Heart right ventricle (tissue), 16 donors: ENCODE data around the gene VARS2. TPM values are rescaled to one million over a fixed set of nuclear protein-coding genes. Genes with fewer than 3 reads are reported as not detected.
A peak's percentile ranks its signal among the peaks of the same experiment; 100 is the strongest.
"Not testable (repeated sequence)": the region's sequence is repeated elsewhere in the genome, so short reads cannot be mapped to it uniquely, and the experiment has no call there.

Experiments
- ATAC-seq, 8 donors: fragments of 200-7000 bp; cut with Tn5 transposase; one replicate each; pipeline ENCODE4 v1.9.1; 2020; ENCODE audit warnings: mild to moderate bottlenecking in 8 of 8, moderate library complexity in 8 of 8, moderate number of reproducible peaks in 1 of 8
- DNase-seq, 2 donors: peaks; one replicate each; pipeline ENCODE4 v3.0.0-alpha.2; 2020
- H3K27ac ChIP-seq, 10 donors: fragments of 200-600 bp; sonication (generic) in 2 of 10; one replicate each; pipeline versions ENCODE4 v1.5.0 to v1.8.0; 2020 to 2022; ENCODE audit warnings: mild to moderate bottlenecking in 3 of 10
- H3K27me3 ChIP-seq, 7 donors: fragments of 200-600 bp; one replicate each; pipeline ENCODE4 v1.8.0; 2021 to 2022; ENCODE audit warnings: mild to moderate bottlenecking in 2 of 7
- H3K36me3 ChIP-seq, 9 donors: fragments of 200-600 bp; sonication (generic) in 1 of 9; one replicate each; pipeline versions ENCODE4 v1.5.0 to v1.8.0; 2020 to 2022; ENCODE audit warnings: mild to moderate bottlenecking in 2 of 9
- H3K4me1 ChIP-seq, 9 donors: fragments of 200-600 bp; sonication (generic) in 1 of 9; one replicate each; pipeline versions ENCODE4 v1.5.0 to v1.8.0; 2020 to 2022; ENCODE audit warnings: mild to moderate bottlenecking in 4 of 9
- H3K4me3 ChIP-seq, 10 donors: fragments of 200-600 bp; sonication (generic) in 2 of 10; one replicate each; pipeline versions ENCODE4 v1.5.0 to v1.8.0; 2020 to 2022; ENCODE audit warnings: mild to moderate bottlenecking in 7 of 10, moderate library complexity in 2 of 10
- H3K9me3 ChIP-seq, 11 donors: fragments of 200-600 bp in 10 of 11; sonication (generic) in 2 of 11; one replicate each; pipeline versions ENCODE4 v1.5.0 to v1.8.0; 2013 to 2022; ENCODE audit warnings: mild to moderate bottlenecking in 2 of 11, control low read depth in 1 of 11, moderate library complexity in 1 of 11
- WGBS, 2 donors: extraction: QIAGEN DNeasy Blood & Tissue Kit; methylation state at CpG; one replicate each; pipeline ENCODE4 v1.1.7; 2013; ENCODE audit warnings: inconsistent platforms in 1 of 2; 5-methylcytosine and 5-hydroxymethylcytosine counted together
- intact Hi-C, 10 donors: fragments of 100-400 bp; cut with DNase I; formaldehyde crosslinking; loops; one replicate each; pipeline versions ENCODE4 v1.11.1 to v1.14.2; 2022
- polyA plus RNA-seq, 2 donors: library from polyadenylated mRNA; stranded (reverse); fragments of 200-250 nt; gene quantifications; one replicate each; pipeline ENCODE4 v1.2.3, GENCODE V29; 2013
- total RNA-seq, 10 donors: library from RNA; stranded (reverse); fragmentation: NEBNext Ultra II Directional in 3 of 10; extraction: Animal tissue kit (Norgen Biotek cat#: 25700) in 3 of 10; gene quantifications; one replicate each; pipeline versions ENCODE4 v1.2.1 to v1.2.4, GENCODE V29; 2021 to 2023
- TF ChIP-seq, protein P1 (sequence below), 9 donors: fragments of 200-600 bp; sonication (generic) in 2 of 9; IDR thresholded peaks; one replicate each; pipeline versions ENCODE4 v1.5.0 to v1.8.0; 2021 to 2022; ENCODE audit warnings: antibody characterized with exemption in 9 of 9, mild to moderate bottlenecking in 5 of 9, moderate library complexity in 1 of 9
- donor health status: Arrhythmogenic right ventricular cardiomyopathy.
- donor health status: ischemic (EF 13 %, LVEDD 7.1; RV severe dilation, severe dysfunction).
- donor health status: healthy with polysubstance abuse.
- donor health status: DM: no; HTN: yes; CAD: no.
- donor health status: DM: no; HTN: no; CAD: no.
- donor health status: ischemic (EF 25% LVEDD 6.9; RV normal size, moderate dysfunction).
- donor health status: ischemic (EF 25% LVEDD 5.7; RV mildly dilated, moderate dysfunction).
- donor health status: healthy.
- donor health status: DM: yes; HTN: yes; CAD: no.
- donor health status: Ischemic cardiomyopathy.
- donor health status: ischemic (EF 35%, LVEDD 5.7; RV mildly dilated, moderate dysfunction).
- donor health status: nonischemic (EF 11% LVEDD 7.7; RV severe dilation, severe dysfunction).
- donor health status: DM: yes; HTN: yes; CAD: no.
- donor health status: PGD.
- donor health status: ischemic (EF 29% LVEDD 5.4; RV normal size, mild dysfunction).
- donor health status: nonischemic (EF 23%, LVEDD 6.1; RV moderate dilation, normal function).

Gene VARS2
- total and polyA plus RNA-seq, 12 donors, result 9.3 to 28.4 (median 22.5) TPM

DNA sequence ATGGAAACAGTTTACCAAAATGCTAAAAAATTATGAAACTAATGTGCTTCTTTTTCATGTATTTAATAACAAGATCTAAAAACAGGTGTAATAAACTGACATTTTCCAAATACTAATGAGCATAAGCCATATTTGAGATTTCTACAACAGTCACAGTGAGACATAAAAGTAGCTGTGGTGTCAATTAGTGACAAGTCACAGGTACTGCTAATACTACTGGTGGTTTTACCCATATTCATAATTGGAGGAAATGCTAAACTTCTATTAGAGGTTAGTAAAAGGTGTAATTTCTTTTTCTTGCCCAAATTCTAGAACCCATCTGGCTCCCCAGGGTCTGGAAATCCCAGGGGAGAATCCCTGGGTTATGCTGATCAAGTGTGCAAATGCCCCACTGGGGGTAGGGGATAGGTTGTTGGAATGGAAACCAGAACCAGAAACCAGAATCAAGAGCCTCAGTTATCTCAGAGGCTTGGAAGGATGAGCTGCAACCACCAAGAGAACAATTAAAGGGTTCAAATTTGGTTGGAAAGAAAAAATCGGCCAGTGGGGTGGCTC, 13.1 kb upstream of the VARS2 start:
- Histone ChIP-seq H3K4me3 (no peak overlapping the region), H3K9me3 (no peaks in the 10 kb centered on the region), H3K36me3 (peaks cover 0 to 44% (median 12%) of the 10 kb centered on the region in 9 donors), H3K27ac (no peak overlapping the region), H3K27me3 (no peaks in the 10 kb centered on the region), H3K4me1 (no peaks in the 10 kb centered on the region)
- intact Hi-C loops, result no loop called here
- ATAC-seq (no peak), DNase-seq (no peak)
- 78 to 83% methylated on average over 1 of the region's 1 CpG for WGBS, 2 donors
- TF ChIP-seq, protein P1, sequence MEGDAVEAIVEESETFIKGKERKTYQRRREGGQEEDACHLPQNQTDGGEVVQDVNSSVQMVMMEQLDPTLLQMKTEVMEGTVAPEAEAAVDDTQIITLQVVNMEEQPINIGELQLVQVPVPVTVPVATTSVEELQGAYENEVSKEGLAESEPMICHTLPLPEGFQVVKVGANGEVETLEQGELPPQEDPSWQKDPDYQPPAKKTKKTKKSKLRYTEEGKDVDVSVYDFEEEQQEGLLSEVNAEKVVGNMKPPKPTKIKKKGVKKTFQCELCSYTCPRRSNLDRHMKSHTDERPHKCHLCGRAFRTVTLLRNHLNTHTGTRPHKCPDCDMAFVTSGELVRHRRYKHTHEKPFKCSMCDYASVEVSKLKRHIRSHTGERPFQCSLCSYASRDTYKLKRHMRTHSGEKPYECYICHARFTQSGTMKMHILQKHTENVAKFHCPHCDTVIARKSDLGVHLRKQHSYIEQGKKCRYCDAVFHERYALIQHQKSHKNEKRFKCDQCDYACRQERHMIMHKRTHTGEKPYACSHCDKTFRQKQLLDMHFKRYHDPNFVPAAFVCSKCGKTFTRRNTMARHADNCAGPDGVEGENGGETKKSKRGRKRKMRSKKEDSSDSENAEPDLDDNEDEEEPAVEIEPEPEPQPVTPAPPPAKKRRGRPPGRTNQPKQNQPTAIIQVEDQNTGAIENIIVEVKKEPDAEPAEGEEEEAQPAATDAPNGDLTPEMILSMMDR (IDR thresholded peaks at IDR 0.05), result no peak

DNA sequence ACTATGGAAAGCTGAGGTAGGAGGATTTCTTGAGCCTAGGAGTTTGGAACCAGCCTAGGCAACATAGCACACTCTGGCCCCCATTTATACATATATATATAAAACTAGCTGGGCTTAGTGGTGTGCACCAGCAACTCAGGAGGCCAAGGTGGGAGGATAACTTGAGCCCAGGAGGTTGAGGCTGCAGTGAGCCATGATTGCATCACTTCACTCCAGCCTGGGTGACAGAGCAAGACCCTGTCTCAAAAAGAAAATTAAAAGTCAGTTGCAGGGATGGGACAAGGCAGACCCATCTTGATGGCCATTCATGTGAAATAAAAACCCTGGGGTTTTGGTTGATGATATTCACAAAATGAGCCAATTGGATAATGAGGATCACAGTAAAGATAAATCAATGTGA, 12.6 kb upstream of the VARS2 start:
- Histone ChIP-seq H3K27me3 (no peaks in the 10 kb centered on the region), H3K4me1 (no peaks in the 10 kb centered on the region), H3K9me3 (no peaks in the 10 kb centered on the region), H3K4me3 (no peak overlapping the region), H3K36me3 (peaks cover 0 to 39% (median 12%) of the 10 kb centered on the region in 9 donors), H3K27ac (no peak overlapping the region)
- ATAC-seq (no peak), DNase-seq (no peak)
- intact Hi-C loops, result no loop called here
- TF ChIP-seq, protein P1 (IDR thresholded peaks at IDR 0.05), result no peak

DNA sequence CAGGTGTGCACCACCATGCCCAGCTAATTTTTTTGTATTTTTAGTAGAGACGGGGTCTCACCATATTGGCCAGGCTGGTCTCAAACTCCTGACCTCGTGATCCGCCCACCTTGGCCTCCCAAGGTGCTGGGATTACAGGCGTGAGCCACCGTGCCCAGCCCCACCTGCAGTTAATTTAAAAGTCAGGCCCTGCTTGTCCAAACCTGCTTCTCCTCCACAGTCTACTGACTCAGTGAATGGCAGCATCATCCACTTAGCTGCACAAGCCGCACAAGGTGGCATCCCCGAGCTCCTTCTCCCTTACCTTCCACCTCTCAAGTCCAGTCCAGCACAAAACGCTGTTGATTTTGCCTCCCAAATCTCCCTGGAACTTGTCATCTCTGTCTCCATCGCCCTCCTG, 11.8 kb upstream of the VARS2 start:
- H3K4me3 ChIP-seq, H3K27ac ChIP-seq, DNase-seq, ATAC-seq, intact Hi-C loops, H3K9me3 ChIP-seq, H3K4me1 ChIP-seq, H3K27me3 ChIP-seq: not testable (repeated sequence)
- WGBS, 2 donors, result 76 to 82% methylated on average over 9 of the region's 9 CpGs
- peaks cover 0 to 31% (median 12%) of the 10 kb centered on the region in 9 donors for H3K36me3 ChIP-seq

DNA sequence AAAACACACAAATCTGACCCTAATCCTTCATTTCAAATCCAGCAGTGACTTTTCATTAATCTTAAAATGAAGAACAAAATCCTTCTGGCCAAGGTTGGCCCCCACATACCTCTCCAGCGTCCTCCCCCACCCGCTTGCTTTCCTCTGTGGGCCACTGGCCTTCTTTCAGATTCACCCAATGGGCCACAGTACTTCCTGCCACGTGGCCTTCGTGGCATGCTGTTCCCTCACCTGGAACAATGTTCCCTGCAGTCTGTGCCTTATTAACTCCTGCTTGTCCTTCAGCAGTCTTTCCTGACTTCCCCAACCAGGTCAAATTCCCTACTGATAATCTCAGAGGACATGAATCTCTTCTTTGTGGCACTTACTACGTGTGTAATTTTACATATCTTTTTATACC, 11.3 kb upstream of the VARS2 start:
- intact Hi-C loops, result no loop called here
- WGBS, 2 donors, result 49 to 54% methylated on average over 5 of the region's 5 CpGs
- no peak for ATAC-seq
- DNase-seq, result no peak
- H3K27ac ChIP-seq, result no peak overlapping the region
- no peaks in the 10 kb centered on the region for H3K27me3 ChIP-seq
- H3K4me1 ChIP-seq, result peaks cover 0 to 5% (median 0%) of the 10 kb centered on the region in 9 donors
- H3K4me3 ChIP-seq, result no peak overlapping the region
- peaks cover 0 to 26% (median 9%) of the 10 kb centered on the region in 9 donors for H3K36me3 ChIP-seq
- TF ChIP-seq, protein P1 (IDR thresholded peaks at IDR 0.05), result no peak
- H3K9me3 ChIP-seq, result no peaks in the 10 kb centered on the region

DNA sequence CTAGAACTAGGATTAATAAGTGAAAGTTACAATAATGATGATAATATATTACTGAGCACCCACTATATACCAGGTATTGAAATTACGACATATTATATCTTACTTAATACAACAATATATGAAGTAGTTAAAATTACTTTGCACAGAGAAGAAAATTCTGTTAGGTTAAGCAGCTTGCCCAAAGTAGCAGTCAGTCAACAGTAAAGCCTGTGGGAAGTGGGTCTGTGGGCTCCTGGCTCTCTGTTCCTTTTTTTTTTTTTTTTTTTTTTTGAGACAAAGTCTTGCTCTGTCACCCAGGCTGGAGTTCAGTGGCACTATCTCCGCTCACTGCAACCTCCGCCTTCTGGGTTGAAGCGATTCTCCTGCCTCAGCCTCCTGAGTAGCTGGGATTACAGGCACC, 10.8 kb upstream of the VARS2 start:
- Histone ChIP-seq H3K27me3 (no peaks in the 10 kb centered on the region), H3K27ac (no peak overlapping the region), H3K4me1 (peaks cover 0 to 6% (median 0%) of the 10 kb centered on the region in 9 donors), H3K36me3 (peaks cover 0 to 21% (median 8%) of the 10 kb centered on the region in 9 donors), H3K4me3 (no peak overlapping the region), H3K9me3 (no peaks in the 10 kb centered on the region)
- no peak for DNase-seq
- ATAC-seq, result no peak
- intact Hi-C loops, result no loop called here
- WGBS, 2 donors, result 90% methylated on average over 4 of the region's 4 CpGs
- TF ChIP-seq, protein P1 (IDR thresholded peaks at IDR 0.05), result no peak

DNA sequence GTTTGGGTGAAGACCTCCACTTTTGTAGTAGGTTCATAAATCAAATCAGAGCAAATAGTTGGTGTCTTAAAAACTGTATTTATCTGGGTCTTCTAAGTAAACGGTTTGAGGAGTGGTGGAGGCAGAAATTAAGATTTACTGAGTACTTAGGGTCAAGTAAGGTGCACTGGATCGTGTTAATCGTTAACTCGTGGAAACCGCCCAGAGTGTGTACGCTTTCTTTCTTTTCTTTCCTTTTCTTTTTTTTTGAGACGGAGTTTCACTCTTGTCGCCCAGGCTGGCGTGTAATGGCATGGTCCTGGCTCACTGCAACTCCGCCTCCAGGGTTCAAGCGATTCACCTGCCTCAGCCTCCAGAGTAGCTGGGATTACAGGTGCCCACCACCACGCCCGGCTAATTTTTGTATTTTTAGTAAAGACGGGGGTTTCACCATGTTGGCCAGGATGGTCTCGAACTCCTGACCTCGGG, 6.7 kb upstream of the VARS2 start:
- ATAC-seq, intact Hi-C loops, DNase-seq, H3K27me3 ChIP-seq, H3K9me3 ChIP-seq: not testable (repeated sequence)
- H3K27ac ChIP-seq, result peak overlapping the region in 2 of 10 donors; percentile 6 to 30
- peak overlapping the region in 9 of 10 donors; percentile 72 to 94 (median 79) for H3K4me3 ChIP-seq
- 51 to 59% methylated on average over 16 of the region's 16 CpGs for WGBS, 2 donors
- H3K4me1 ChIP-seq, result peaks cover 0 to 21% (median 11%) of the 10 kb centered on the region in 9 donors
- peaks cover 0 to 31% (median 21%) of the 10 kb centered on the region in 9 donors for H3K36me3 ChIP-seq
